Anterior cingulate cortex (tissue), 58 donors: Measurements from ENCODE around the gene PLCD3.

Experiments
- DNase-seq, 58 donors: peaks; one replicate each; lab custom pipeline; 2025; lab: John Stamatoyannopoulos, UW

PLCD3 gene

GRCh38 chr17:45107293-45108010 lies 24.9 kb downstream of the PLCD3 start:
- DNase-seq: no peak

- peak in 6 of 58 donors; percentile 15 to 30 (median 23) for DNase-seq
Observed at GRCh38 chr17:45106582-45106981, 25.7 kb downstream of the PLCD3 start.

DNA sequence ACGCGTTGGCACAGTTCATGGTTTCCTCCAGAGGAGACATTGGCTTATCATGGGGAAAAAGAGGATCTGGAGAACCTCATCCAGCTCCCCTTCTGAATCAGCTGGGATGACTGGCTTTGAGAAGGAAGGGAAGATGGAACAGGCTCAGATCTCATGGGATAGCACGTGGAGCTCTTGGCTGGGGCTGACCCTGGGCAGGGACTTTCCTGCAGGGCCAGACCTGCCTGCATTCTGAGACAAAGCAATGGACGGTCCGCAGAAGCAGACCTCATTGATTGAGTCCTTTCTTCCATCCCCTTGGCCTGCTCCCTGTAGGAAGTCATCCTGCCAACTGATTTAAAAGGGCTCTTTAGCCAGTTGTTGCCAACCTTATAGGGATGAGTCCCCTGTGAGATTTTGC lies 26.2 kb downstream of the PLCD3 start:
- DNase-seq: no peak

- DNase-seq: no peak
Observed at GRCh38 chr17:45104907-45105624, 27.2 kb downstream of the PLCD3 start.

- DNase-seq: no peak
Observed at GRCh38 chr17:45104497-45104896, 27.8 kb downstream of the PLCD3 start.

- peak in 1 of 58 donors; percentile 20 for DNase-seq
Observed at GRCh38 chr17:45104029-45104428, 28.3 kb downstream of the PLCD3 start.

DNA sequence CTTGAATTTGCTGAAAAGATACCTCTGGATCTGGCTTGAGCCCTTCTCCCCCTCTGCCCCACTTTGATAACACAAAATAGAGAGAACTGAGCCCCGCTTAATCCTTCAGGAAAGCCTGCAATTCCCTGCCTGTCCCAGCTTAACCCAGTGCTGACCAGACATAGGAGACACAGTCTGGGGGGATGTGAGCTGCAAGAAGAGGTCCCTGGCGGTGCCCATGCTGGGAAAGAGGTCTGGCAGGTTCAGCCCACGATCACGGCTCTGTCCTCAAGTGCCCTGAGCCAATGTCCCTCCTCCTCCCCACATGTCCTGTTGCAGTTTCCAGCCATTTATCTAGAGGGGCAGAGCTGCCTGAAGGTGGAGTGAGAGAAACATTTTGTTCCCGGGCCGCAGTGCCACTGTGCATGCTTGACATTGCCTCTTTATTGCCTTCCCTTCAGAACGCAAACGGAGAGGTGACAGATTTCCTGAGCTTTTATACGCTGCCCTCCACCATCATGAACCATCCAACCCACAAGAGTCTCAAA lies 29.0 kb downstream of the PLCD3 start:
- DNase-seq: no peak

DNA sequence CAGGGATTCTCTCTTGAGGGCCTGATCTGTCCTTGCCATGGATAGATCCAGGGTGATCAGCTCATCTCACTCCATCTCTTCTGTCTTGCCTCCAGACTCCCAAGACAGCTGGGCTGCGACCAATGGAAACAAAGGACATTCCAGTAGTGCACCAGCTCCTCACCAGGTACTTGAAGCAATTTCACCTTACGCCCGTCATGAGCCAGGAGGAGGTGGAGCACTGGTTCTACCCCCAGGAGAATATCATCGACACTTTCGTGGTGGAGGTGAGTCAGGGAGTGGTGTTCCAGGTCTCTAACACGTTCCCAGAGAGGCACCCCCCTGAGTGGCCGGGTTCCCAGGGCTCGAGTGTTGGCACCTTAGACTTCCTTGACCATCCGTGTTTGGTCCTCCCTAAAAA lies 29.5 kb downstream of the PLCD3 start:
- no peak for DNase-seq

- DNase-seq: peak in 2 of 58 donors; percentile 18 to 29
Observed at GRCh38 chr17:45101883-45102811, 30.2 kb downstream of the PLCD3 start.

DNA sequence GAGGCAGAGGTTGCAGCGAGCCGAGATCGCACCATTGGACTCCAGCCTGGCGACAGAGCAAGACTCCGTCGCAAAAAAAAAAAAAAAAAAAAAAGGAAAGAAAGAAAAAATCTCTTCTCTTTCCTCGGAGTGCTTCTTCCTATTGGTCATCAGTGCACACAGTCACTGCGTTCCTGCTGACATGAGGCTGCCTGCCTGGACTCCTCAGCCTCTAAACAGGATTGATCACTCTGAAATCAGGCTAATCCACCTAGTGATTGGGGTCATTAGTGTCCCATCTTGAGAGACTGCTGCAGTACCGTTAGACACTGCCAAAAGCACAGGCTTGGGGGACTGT lies 30.8 kb downstream of the PLCD3 start:
- no peak for DNase-seq

- peak in 53 of 58 donors; percentile 36 to 86 (median 70) for DNase-seq
Observed at GRCh38 chr17:45098869-45099616, 33.3 kb downstream of the PLCD3 start.

GRCh38 chr17:45098081-45098868 lies 34.0 kb downstream of the PLCD3 start:
- DNase-seq: no peak

DNA sequence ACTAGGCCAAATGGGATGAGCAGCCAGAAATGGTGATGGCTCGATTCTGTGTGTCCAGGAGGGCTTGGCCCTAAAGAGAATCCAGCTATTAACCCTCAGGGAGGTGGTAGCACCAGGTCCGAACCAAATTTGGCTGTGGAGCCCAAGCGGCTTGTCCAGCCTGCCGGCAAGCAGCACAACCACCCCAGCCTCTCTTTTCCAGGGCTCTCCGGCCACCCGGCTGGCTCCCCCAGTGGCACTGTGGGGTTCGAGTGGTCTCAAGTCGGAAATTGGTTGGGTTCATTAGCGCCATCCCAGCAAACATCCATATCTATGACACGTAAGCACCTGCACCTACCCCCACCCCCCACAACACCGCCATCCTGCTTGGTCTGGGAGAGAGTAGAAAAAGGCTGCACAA lies 35.4 kb downstream of the PLCD3 start:
- DNase-seq: no peak

- peak in 1 of 58 donors; percentile 17 for DNase-seq
Observed at GRCh38 chr17:45096141-45096540, 36.2 kb downstream of the PLCD3 start.

DNA sequence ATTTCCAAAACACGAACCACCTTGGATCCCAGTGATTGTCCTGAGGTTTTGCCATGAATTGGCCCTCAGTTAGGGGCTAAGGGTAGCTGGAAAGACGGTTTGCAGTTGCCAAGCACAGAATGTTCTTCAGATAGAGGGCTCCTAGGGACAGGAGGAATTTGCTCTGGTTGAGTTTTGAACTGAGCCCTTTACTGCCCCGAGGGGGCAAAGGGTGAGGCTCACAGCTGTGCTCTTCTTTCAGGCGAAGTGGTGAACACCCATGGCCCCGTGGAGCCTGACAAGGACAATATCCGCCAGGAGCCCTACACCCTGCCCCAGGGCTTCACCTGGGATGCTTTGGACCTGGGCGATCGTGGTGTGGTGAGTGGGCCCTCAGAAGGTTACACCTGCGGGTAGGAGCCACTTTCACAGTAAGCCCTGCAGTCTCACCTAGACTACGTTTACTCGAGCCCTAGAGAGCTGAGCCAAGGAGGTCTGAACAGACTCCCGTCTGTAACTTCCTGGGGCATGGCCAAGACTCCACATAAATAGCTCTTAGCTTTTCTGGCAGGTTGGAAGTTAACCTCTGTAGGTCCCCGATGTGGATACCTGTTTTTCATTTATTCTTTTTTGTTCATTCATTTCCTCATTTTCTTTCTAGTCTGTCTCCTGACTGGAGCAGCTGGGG lies 38.7 kb downstream of the PLCD3 start:
- DNase-seq: peak in 2 of 58 donors; percentile 37 to 48

GRCh38 chr17:45092911-45093430 lies 39.3 kb downstream of the PLCD3 start:
- peak in 56 of 58 donors; percentile 41 to 98 (median 90) for DNase-seq

DNA sequence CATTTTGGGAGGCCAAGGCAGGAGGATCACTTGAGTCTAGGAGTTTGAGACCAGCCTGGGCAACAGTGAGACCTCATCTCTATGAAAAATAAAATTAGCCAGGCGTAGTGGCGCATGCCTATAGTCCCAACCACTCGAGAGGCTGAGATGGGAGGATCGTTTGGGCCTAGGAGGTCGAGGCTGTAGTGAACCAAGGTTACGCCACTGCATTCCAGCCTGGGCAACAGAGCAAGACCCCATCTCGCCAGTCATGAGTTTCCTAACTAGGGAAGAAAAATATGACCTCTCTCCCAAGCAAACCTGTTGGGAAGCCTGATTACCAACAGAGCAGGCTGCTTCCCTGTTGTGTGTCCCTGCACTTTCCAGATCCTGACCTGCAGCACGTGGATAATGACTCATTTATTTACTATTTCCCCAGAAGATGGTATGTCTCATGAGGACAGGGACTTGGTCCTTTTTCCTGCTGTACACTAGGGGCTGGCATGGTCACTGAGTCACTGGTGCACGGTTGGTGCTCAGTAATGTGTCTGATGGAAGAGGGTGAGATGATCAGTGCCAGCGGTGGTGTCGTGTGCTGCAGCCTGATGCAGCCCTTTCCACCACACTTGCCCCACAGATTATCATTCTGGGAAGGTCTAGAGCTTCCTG lies 40.4 kb downstream of the PLCD3 start:
- no peak for DNase-seq

DNA sequence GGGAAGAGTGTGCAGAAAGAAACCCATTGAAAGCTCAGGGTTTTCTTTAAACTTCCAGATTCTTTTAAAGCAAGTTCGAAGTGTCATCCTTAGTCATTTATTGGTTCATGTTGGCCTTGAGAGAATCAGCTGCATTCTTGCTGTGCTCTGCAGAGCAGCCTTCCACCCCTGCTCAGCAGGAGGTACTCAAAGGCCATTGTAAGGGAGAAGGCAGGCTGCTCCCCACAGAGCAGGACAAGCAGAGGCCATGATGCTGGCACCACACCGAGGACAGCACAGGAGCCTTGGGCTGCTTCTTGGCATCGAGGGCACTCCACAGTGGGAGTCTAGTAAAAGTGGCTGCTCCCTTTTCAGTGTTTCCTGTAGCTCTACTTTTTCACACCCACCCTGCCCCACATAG lies 41.6 kb downstream of the PLCD3 start:
- DNase-seq: no peak
